IMR-90 (cell line): ENCODE measurements around the gene DOCK10. TPM values are rescaled to one million over a fixed set of nuclear protein-coding genes. Genes with fewer than 3 reads are reported as not detected.

ENCODE experiments used
- ATAC-seq: fragments of 200-7000 bp; cut with Tn5 transposase; 2 replicates; pipeline ENCODE4 v1.9.1; 2020; ENCODE audit warnings: low read depth, mild to moderate bottlenecking, moderate library complexity
- BruUV-seq: library from RNA; stranded (reverse); fragments of 400-500 nt; replicated peaks from 2 replicates; lab custom pipeline; 2021; lab: Mats Ljungman, UMichigan
- CTCF ChIA-PET: fragments of 300-600 bp; formaldehyde crosslinking; extraction: SDS; loops from one replicate; lab custom pipeline; 2021; ENCODE audit warnings: antibody characterized with exemption; lab: Yijun Ruan, JAX
- POLR2A ChIA-PET: fragments of 300-600 bp; sonication (Branson Sonifier 250); formaldehyde crosslinking; loops from one replicate; lab custom pipeline; 2022; ENCODE audit warnings: antibody characterized with exemption; ENCODE audit not compliant: unreplicated experiment; lab: Charles Lee
- DNase-seq: peaks from one replicate; pipeline ENCODE4 v3.0.0; 2013
- H2AFZ ChIP-seq: replicated peaks from 2 replicates; pipeline ENCODE3; 2013; ENCODE audit warnings: low read length, mild to moderate bottlenecking; ENCODE audit not compliant: poor library complexity
- H2AK5ac ChIP-seq: 2 replicates; pipeline ENCODE4 v1.6.1; 2013; ENCODE audit warnings: low read depth, low read length, inconsistent platforms
- H2AK9ac ChIP-seq: replicated peaks from 2 replicates; pipeline ENCODE3; 2013; ENCODE audit warnings: mild to moderate bottlenecking, low read depth, low read length, moderate library complexity; ENCODE audit not compliant: poor library complexity
- H2BK120ac ChIP-seq: 2 replicates; pipeline ENCODE4 v1.6.1; 2013; ENCODE audit warnings: low read depth, low read length, inconsistent platforms
- H2BK15ac ChIP-seq: 3 replicates; pipeline ENCODE4 v1.6.1; 2013; ENCODE audit warnings: low read depth, low read length, inconsistent platforms
- H2BK20ac ChIP-seq: 2 replicates; pipeline ENCODE4 v1.6.1; 2013; ENCODE audit warnings: low read depth, mild to moderate bottlenecking, inconsistent platforms, low read length, moderate library complexity
- H2BK5ac ChIP-seq: 2 replicates; pipeline ENCODE4 v1.6.1; 2013; ENCODE audit warnings: mild to moderate bottlenecking, low read depth, low read length, inconsistent platforms; ENCODE audit not compliant: poor library complexity, severe bottlenecking
- H3K14ac ChIP-seq: replicated peaks from 2 replicates; pipeline ENCODE4 v1.6.1; 2013; ENCODE audit warnings: low read depth, low read length, inconsistent platforms
- H3K18ac ChIP-seq: 2 replicates; pipeline ENCODE4 v1.6.1; 2013; ENCODE audit warnings: low read depth, low read length, control low read depth
- H3K23ac ChIP-seq: 2 replicates; pipeline ENCODE4 v1.6.1; 2013; ENCODE audit warnings: low read depth, low read length, inconsistent platforms
- H3K27ac ChIP-seq: 2 replicates; pipeline ENCODE4 v1.5.1; 2013; ENCODE audit warnings: mild to moderate bottlenecking, control low read depth, low read length; ENCODE audit not compliant: insufficient read depth
- H3K27me3 ChIP-seq: 2 replicates; pipeline ENCODE4 v1.6.1; 2013; ENCODE audit warnings: low read length; ENCODE audit not compliant: control insufficient read depth, insufficient read depth
- H3K36me3 ChIP-seq: 2 replicates; pipeline ENCODE4 v1.6.1; 2013; ENCODE audit warnings: low read length, mixed read lengths; ENCODE audit not compliant: control insufficient read depth, insufficient read depth
- H3K4ac ChIP-seq: 2 replicates; pipeline ENCODE4 v1.6.1; 2013; ENCODE audit warnings: low read depth, low read length, inconsistent platforms
- H3K4me1 ChIP-seq: 2 replicates; pipeline ENCODE4 v1.6.1; 2013; ENCODE audit warnings: low read length, mixed read lengths; ENCODE audit not compliant: control insufficient read depth, insufficient read depth
- H3K4me2 ChIP-seq: 2 replicates; pipeline ENCODE4 v1.6.1; 2013; ENCODE audit warnings: low read depth, mild to moderate bottlenecking, control low read depth, low read length, moderate library complexity
- H3K4me3 ChIP-seq: 2 replicates; pipeline ENCODE4 v1.5.1; 2013; ENCODE audit warnings: low read depth, mild to moderate bottlenecking, control low read depth, low read length, moderate library complexity; ENCODE audit not compliant: insufficient read depth
- H3K56ac ChIP-seq: 2 replicates; pipeline ENCODE4 v1.6.1; 2013; ENCODE audit warnings: low read length, inconsistent platforms; ENCODE audit not compliant: insufficient read depth; ENCODE audit errors: extremely low read depth
- H3K79me1 ChIP-seq, 2 experiments: 2 replicates each; pipeline ENCODE4 v1.6.1; 2013; ENCODE audit warnings: low read length in 2 of 2, inconsistent platforms in 1 of 2, low read depth in 1 of 2
- H3K9ac ChIP-seq: 2 replicates; pipeline ENCODE4 v1.6.1; 2013; ENCODE audit warnings: low read depth, low read length, control low read depth
- H3K9me1 ChIP-seq: 2 replicates; pipeline ENCODE4 v1.6.1; 2013; ENCODE audit warnings: low read length, inconsistent platforms; ENCODE audit not compliant: insufficient read depth
- H3K9me3 ChIP-seq: 2 replicates; pipeline ENCODE4 v1.6.1; 2013; ENCODE audit warnings: low read length; ENCODE audit not compliant: control insufficient read depth, insufficient read depth
- H4K20me1 ChIP-seq: 2 replicates; pipeline ENCODE4 v1.6.1; 2013; ENCODE audit warnings: low read length, inconsistent platforms; ENCODE audit not compliant: insufficient read depth
- H4K5ac ChIP-seq: 2 replicates; pipeline ENCODE4 v1.6.1; 2013; ENCODE audit warnings: mild to moderate bottlenecking, low read depth, low read length, control low read depth
- H4K8ac ChIP-seq, 2 experiments: 2 replicates each; pipeline ENCODE4 v1.6.1; 2013; ENCODE audit warnings: low read depth in 2 of 2, low read length in 2 of 2, control low read depth in 1 of 2, inconsistent platforms in 1 of 2
- H4K91ac ChIP-seq: 2 replicates; pipeline ENCODE4 v1.6.1; 2013; ENCODE audit warnings: low read depth, low read length, inconsistent platforms; ENCODE audit not compliant: insufficient read depth
- CEBPB ChIP-seq: IDR thresholded peaks from 2 replicates; pipeline ENCODE4 v1.6.1; 2012; ENCODE audit warnings: low read depth, low read length, improper control_type of control experiment
- CHD1 ChIP-seq: IDR thresholded peaks from 2 replicates; pipeline ENCODE4 v1.6.1; 2012; ENCODE audit warnings: low read depth, low read length, improper control_type of control experiment
- FOS ChIP-seq: fragments of 150-350 bp; IDR thresholded peaks from 2 replicates; pipeline ENCODE4 v1.6.1; 2016; ENCODE audit warnings: low read depth, low read length
- MAFK ChIP-seq: IDR thresholded peaks from 2 replicates; pipeline ENCODE4 v1.6.1; 2012; ENCODE audit warnings: low read depth, low read length, improper control_type of control experiment
- MAZ ChIP-seq: IDR thresholded peaks from 2 replicates; pipeline ENCODE4 v1.6.1; 2012; ENCODE audit warnings: low read depth, mild to moderate bottlenecking, low read length, improper control_type of control experiment, moderate library complexity, borderline replicate concordance
- NFE2L2 ChIP-seq: fragments of 150-350 bp; IDR thresholded peaks from 2 replicates; pipeline ENCODE4 v1.6.1; 2016; ENCODE audit warnings: low read depth, mild to moderate bottlenecking, low read length
- POLR2A ChIP-seq: IDR thresholded peaks from 2 replicates; pipeline ENCODE4 v1.6.1; 2012; ENCODE audit warnings: mild to moderate bottlenecking, low read depth, low read length
- RAD21 ChIP-seq: IDR thresholded peaks from 2 replicates; pipeline ENCODE4 v1.6.1; 2012; ENCODE audit warnings: low read length, improper control_type of control experiment
- RCOR1 ChIP-seq: IDR thresholded peaks from 2 replicates; pipeline ENCODE4 v1.6.1; 2012; ENCODE audit warnings: mild to moderate bottlenecking, low read length, improper control_type of control experiment; ENCODE audit not compliant: insufficient replicate concordance
- RFX5 ChIP-seq: IDR thresholded peaks from 2 replicates; pipeline ENCODE4 v1.8.0; 2012; ENCODE audit warnings: low read depth, mild to moderate bottlenecking, low read length, moderate library complexity
- SMC3 ChIP-seq: fragments of 150-350 bp; IDR thresholded peaks from 2 replicates; pipeline ENCODE4 v1.6.1; 2016; ENCODE audit warnings: low read depth, mild to moderate bottlenecking, antibody characterized with exemption, low read length, moderate library complexity
- WGBS, 2 experiments: methylation state at CpG; one replicate each; pipeline versions ENCODE4 v1.1.5 to v1.1.7; 2013; ENCODE audit warnings: missing lambda C conversion rate in 2 of 2; ENCODE audit not compliant: insufficient read length in 1 of 2; ENCODE audit errors: extremely low coverage in 2 of 2; 5-methylcytosine and 5-hydroxymethylcytosine counted together
- dilution Hi-C: fragments of 300-500 bp; cut with HindIII; formaldehyde crosslinking; loops from one replicate; pipeline ENCODE4 v1.14.3; 2018; ENCODE audit warnings: low sequenced_read_pairs; ENCODE audit not compliant: unreplicated experiment
- in situ Hi-C: fragments of 300-500 bp; cut with MboI; formaldehyde crosslinking; loops from 3 replicates; pipeline ENCODE4 v1.14.3; 2019; ENCODE audit warnings: low sequenced_read_pairs, inconsistent platforms, mixed read lengths
- intact Hi-C: fragments of 100-400 bp; cut with micrococcal nuclease; formaldehyde crosslinking; loops from 2 replicates; pipeline ENCODE4 v1.10.0; 2022
- polyA plus RNA-seq, 3 experiments: library from polyadenylated mRNA; depleted of rRNA; stranded (reverse); fragments of >200 nt; gene quantifications; 2 replicates each; pipeline ENCODE4 v1.2.3, GENCODE V29; 2012; ENCODE audit warnings: low replicate concordance in 1 of 3
- total RNA-seq: library from RNA; depleted of rRNA; stranded (reverse); fragments of >200 nt; gene quantifications from 2 replicates; pipeline ENCODE4 v1.2.3, GENCODE V29; 2012
- TF ChIP-seq, protein P1 (sequence below): conservative IDR thresholded peaks from 2 replicates; pipeline ENCODE4 v1.5.1; 2012; ENCODE audit warnings: mild to moderate bottlenecking, low read depth, low read length, improper control_type of control experiment
- TF ChIP-seq, protein P2 (sequence below): fragments of 150-350 bp; IDR thresholded peaks from 2 replicates; pipeline ENCODE4 v1.6.1; 2016; ENCODE audit warnings: low read depth, mild to moderate bottlenecking, low read length, moderate library complexity, borderline replicate concordance
- TF ChIP-seq, protein P3 (sequence below): fragments of 150-350 bp; IDR thresholded peaks from 2 replicates; pipeline ENCODE4 v1.6.1; 2017; ENCODE audit warnings: mild to moderate bottlenecking, antibody characterized with exemption, low read length, low read depth

DOCK10 gene
- total and polyA plus RNA-seq, 2 of the 4 experiments (the other 2 are of a cell fraction) = 58.6 to 75.3 TPM

DNA sequence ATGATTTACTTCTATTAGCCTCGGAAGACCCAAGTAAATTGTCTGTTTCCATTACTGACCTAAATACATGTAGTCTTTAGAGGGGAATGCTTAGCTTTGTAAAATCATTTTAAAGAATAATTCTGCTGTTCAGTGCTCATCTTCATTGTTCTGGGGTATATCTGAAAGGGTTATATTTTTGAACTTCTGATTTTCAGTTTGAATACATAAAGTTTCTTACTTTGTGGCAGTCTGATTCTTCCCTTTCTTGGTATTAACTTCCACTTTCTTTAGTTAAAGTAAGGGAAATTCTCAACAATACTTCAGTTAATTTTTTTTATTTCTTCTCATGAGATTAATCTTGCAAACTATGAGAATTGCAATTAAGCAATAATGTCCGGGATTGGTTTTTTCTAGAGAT, 148.4 kb downstream of the DOCK10 start:
- no peak overlapping the region for H2BK20ac ChIP-seq
- no peak overlapping the region for H3K4me2 ChIP-seq
- CTCF ChIA-PET = interaction anchor here (0.6 kb wide), 1 partner anchor 50 kb away, joined by 4 read pairs; no protein-coding TSS in a partner anchor
- no peaks in the 10 kb centered on the region for H4K20me1 ChIP-seq
- peaks cover 7% of the 10 kb centered on the region; the same call in 1 of the 2 replicates for H3K4me1 ChIP-seq
- dilution Hi-C loops = no loop called here
- no peak overlapping the region for H3K23ac ChIP-seq
- no peak overlapping the region for H2AK5ac ChIP-seq
- H3K27me3 ChIP-seq = no peaks in the 10 kb centered on the region
- no peak overlapping the region for H3K9ac ChIP-seq
- H2AFZ ChIP-seq = no peak overlapping the region
- H4K8ac ChIP-seq = no peak overlapping the region
- H3K36me3 ChIP-seq = no peaks in the 10 kb centered on the region
- H3K56ac ChIP-seq = no peak overlapping the region
- no peak for DNase-seq
- H3K79me1 ChIP-seq = peaks cover 5 to 22% of the 10 kb centered on the region in 2 experiments; a peak in 3 of 4 replicates
- in situ Hi-C loops = no loop called here
- no peak for ATAC-seq
- H3K27ac ChIP-seq = no peak overlapping the region
- no peak overlapping the region for H2BK120ac ChIP-seq
- no TSS peak for BruUV-seq
- no CpG with 5 or more reads among the region's 2 CpGs for WGBS, 2 experiments
- no peak overlapping the region for H4K5ac ChIP-seq
- POLR2A ChIA-PET = no interaction called here
- H2BK5ac ChIP-seq = no peak overlapping the region
- no peaks in the 10 kb centered on the region for H3K9me3 ChIP-seq
- no peak overlapping the region for H3K4me3 ChIP-seq
- intact Hi-C loops = no loop called here
- no peak for TF ChIP-seq POLR2A
- no peak for TF ChIP-seq CHD1
- TF ChIP-seq, protein P1, sequence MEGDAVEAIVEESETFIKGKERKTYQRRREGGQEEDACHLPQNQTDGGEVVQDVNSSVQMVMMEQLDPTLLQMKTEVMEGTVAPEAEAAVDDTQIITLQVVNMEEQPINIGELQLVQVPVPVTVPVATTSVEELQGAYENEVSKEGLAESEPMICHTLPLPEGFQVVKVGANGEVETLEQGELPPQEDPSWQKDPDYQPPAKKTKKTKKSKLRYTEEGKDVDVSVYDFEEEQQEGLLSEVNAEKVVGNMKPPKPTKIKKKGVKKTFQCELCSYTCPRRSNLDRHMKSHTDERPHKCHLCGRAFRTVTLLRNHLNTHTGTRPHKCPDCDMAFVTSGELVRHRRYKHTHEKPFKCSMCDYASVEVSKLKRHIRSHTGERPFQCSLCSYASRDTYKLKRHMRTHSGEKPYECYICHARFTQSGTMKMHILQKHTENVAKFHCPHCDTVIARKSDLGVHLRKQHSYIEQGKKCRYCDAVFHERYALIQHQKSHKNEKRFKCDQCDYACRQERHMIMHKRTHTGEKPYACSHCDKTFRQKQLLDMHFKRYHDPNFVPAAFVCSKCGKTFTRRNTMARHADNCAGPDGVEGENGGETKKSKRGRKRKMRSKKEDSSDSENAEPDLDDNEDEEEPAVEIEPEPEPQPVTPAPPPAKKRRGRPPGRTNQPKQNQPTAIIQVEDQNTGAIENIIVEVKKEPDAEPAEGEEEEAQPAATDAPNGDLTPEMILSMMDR = no peak
- TF ChIP-seq CEBPB = no peak
- TF ChIP-seq RCOR1 = no peak
- TF ChIP-seq RAD21 = no peak
- no peak for TF ChIP-seq RFX5
- TF ChIP-seq MAZ = no peak
- no peak for TF ChIP-seq SMC3
- TF ChIP-seq, protein P2, sequence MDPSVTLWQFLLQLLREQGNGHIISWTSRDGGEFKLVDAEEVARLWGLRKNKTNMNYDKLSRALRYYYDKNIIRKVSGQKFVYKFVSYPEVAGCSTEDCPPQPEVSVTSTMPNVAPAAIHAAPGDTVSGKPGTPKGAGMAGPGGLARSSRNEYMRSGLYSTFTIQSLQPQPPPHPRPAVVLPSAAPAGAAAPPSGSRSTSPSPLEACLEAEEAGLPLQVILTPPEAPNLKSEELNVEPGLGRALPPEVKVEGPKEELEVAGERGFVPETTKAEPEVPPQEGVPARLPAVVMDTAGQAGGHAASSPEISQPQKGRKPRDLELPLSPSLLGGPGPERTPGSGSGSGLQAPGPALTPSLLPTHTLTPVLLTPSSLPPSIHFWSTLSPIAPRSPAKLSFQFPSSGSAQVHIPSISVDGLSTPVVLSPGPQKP = no peak
- TF ChIP-seq, protein P3, sequence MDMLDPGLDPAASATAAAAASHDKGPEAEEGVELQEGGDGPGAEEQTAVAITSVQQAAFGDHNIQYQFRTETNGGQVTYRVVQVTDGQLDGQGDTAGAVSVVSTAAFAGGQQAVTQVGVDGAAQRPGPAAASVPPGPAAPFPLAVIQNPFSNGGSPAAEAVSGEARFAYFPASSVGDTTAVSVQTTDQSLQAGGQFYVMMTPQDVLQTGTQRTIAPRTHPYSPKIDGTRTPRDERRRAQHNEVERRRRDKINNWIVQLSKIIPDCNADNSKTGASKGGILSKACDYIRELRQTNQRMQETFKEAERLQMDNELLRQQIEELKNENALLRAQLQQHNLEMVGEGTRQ = no peak
- no peak for TF ChIP-seq MAFK
- no peak for TF ChIP-seq FOS
- no peak for TF ChIP-seq NFE2L2
- H4K91ac ChIP-seq = no peak overlapping the region
- no peak overlapping the region for H3K14ac ChIP-seq
- no peak overlapping the region for H3K18ac ChIP-seq
- H2BK15ac ChIP-seq = no peak overlapping the region
- H3K4ac ChIP-seq = no peak overlapping the region
- H3K9me1 ChIP-seq = no peaks in the 10 kb centered on the region
- no peak overlapping the region for H2AK9ac ChIP-seq
